GM21576 (cell line): Measurements from ENCODE around the gene NME7.
"Not testable (repeated sequence)": the region's sequence is repeated elsewhere in the genome, so short reads cannot be mapped to it uniquely, and the experiment has no call there.

Experiments
- ATAC-seq: cut with Tn5 transposase; IDR thresholded peaks from one replicate; pipeline ENCODE4 v1.9.1; 2021; ENCODE audit warnings: mild to moderate bottlenecking, moderate library complexity; ENCODE audit not compliant: unreplicated experiment

NME7 gene

DNA sequence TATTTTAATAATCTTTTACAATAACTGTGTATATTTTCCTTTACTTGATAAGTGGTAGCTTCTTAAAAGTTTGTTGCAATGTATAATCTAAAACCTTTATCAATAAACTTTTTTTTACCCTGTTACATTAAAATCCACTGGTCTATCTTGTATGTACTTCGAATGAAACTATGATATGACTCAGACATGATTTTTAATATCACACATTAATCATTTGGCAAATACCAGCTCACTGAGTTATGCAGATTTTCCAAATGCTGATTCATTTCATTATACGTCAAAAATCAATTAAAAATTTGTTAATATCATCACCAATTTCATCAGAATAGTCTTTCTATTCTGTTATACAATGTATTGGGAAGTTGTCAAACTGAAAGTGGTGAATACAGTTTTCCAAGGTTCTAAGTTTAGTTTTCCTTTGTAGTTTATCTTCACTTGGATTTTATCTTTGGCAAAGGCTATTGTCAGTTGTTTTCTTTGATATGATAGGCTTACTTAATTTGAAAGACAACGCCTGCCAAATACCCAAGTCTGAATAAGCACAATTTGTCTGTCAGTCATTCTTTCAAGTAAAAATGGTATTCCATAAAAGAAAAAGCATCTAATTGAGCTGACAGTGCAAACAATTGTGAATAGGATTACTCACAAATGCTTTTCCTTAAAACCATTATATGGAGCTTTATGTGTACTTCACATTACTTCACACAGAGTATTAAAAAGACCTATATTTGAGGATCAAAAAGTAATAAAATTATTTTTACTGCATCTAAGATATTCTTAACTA lies 127.0 kb downstream of the NME7 start:
- ATAC-seq = no peak

DNA sequence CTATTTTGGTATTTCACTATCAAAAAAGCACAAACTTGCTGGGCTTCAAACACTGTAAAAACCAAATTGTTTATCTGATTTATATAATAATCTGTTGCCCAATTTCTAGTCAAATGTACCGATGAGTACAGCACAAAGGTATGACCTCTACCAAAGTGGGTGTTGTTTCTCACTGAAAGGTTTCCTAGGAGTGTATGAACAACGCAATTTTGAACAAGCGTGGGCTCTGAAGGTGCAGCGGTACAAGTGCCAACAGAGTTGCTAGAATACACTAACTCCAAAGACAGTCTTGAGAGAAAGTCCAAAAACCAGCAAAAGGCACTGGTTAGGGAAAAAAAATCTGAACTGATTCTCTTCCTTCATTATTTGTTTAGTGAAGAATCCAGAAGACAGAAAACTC lies 130.7 kb downstream of the NME7 start:
- ATAC-seq = no peak

- ATAC-seq = no peak
Measured at GRCh38 chr1:169236143-169236542, 131.5 kb downstream of the NME7 start.

DNA sequence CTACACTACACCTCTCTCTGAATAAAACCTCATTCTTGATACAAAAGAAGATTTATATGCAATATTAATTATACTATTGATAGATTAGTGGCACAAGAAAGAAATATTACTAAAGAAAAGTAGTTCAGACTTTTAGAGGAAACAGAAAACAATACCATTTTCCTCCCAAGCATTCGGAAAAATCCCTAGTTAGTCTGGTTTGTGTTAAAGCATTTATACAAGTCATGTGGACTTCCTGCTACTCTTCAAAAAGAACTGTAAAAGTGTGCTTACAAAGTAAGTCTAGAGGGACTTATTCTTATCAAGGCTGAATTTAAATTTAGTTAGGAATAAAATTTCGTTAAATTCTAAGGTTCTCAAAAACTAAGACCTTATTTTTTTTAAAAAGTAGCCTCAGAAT lies 132.0 kb downstream of the NME7 start:
- no peak for ATAC-seq

GRCh38 chr1:169234780-169235179 lies 132.8 kb downstream of the NME7 start:
- no peak for ATAC-seq

DNA sequence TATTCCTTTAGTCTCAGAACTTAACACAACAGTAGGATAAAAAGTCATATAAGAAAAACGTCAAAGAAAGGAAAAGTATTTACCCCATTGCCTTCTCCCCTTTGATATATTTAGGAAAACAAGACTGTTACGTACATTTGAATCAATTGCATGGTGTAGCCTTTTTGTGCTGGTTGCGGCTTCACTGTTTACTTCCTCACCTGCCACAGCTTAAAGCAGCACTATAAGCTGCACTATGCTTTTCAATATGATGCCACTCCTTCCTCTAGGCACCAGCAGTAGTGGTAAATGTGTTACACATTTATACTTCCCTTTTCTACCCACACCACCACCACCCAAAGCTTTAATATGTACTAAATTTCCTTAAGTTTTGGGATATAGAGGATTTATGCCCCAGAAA lies 150.0 kb downstream of the NME7 start:
- ATAC-seq = no peak

- no peak for ATAC-seq
Measured at GRCh38 chr1:169214598-169214997, 153.0 kb downstream of the NME7 start.

DNA sequence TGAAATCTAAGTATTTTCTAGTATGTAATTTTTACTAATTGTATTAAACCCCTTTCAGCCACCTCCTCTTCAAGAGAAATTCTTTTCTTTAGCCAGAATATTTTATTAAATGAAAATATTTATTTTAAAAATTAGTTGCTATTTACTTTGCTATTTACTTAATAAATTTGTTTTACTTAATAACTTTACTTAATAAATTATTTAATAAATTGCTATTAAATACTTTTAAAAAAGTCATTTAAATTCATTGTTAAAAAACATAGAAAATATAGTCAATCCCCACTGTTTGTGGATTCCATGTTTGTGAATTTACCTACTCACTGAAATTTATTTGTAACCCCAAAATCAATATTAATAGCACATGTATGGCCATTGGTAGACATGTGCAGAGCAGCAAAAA lies 155.5 kb downstream of the NME7 start:
- no peak for ATAC-seq

GRCh38 chr1:169207797-169208520 lies 159.6 kb downstream of the NME7 start:
- no peak for ATAC-seq

DNA sequence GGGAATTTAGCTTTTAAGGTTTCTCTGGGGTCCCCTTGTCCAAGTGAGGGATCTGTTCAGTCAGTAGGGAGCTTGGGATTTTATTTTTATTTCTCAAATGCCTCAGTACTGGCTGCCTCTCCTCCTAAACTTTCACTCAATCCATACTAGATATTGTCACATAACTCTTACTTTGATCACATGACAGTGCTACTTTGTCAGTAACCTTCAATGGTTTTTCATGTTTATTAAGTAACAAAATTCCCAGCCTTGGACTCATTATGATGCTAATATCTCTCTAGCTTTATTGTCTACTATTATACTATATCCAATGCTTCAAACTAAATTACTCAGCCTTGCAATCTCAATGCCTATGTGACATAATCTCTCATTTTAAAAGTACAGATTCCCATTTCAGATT lies 163.4 kb downstream of the NME7 start:
- ATAC-seq = no peak

DNA sequence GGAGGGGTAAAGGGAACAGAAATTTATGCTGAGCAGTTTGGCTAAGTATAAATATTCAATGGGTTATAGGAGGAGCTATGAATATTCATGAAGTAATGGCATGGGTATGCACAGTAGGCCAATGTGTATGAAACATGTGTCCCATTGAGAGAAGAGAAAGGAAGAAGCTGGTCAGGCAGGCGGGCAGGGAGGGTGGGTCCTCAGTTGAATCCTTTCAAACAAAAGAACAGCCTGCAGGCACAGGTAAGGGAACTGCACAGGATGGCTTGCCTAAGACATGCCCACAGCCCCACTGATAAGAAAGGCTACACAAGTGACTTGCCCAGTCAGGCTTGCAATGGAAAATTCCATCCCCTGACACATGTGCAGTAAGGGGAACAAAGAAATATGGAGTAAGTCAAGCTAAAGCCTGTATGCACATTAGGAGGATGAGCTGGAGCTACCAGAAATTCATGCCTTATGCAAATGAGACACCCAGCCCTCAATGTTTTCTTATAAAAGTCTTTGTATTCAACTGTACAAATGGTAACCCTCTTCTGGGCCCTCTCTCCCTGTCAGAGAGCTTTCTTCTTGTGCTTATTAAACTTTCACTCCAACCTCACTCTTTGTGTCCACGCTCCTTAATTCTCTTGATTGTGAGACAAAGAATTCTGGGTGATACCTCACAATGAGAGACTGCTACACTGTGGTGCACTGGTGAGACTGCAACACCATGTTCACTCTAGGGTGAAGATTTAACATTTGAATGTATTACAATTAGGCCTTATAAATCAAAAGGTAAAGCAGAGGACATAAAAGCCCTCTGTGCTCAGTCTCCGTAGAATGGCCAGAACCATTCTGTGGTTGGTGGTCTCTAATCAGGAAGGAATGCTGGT lies 164.6 kb downstream of the NME7 start:
- ATAC-seq = no peak

DNA sequence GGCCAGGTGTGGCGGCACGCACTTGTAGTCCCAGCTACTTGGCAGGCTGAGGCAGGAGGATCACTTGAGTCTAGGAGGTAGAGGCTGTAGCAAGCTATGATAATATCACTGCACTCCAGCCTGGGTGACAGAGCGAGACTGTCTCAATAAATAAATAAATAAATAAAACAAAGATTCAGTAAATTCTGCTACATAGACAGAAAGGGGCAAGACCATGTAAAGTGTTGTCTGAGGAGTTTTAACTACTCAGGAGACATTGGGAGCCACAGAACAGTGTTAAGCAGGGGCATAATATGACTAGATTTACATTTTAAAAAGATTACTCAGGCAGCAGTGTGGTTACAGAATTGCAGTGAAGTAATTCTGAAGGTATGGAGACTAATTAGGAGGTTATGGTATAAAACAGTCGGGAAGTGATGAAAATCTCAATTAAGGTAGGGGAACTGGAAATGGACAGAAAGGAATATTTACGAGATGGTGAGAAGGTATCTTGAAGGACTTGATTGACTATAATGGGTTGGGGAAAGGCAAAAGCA lies 166.4 kb downstream of the NME7 start:
- no peak for ATAC-seq

- ATAC-seq = no peak
Measured at GRCh38 chr1:169200319-169200718, 167.3 kb downstream of the NME7 start.

- no peak for ATAC-seq
Measured at GRCh38 chr1:169196581-169196980, 171.0 kb downstream of the NME7 start.

- no peak for ATAC-seq
Measured at GRCh38 chr1:169196161-169196560, 171.4 kb downstream of the NME7 start.

- no peak for ATAC-seq
Measured at GRCh38 chr1:169193191-169193850, 174.3 kb downstream of the NME7 start.

DNA sequence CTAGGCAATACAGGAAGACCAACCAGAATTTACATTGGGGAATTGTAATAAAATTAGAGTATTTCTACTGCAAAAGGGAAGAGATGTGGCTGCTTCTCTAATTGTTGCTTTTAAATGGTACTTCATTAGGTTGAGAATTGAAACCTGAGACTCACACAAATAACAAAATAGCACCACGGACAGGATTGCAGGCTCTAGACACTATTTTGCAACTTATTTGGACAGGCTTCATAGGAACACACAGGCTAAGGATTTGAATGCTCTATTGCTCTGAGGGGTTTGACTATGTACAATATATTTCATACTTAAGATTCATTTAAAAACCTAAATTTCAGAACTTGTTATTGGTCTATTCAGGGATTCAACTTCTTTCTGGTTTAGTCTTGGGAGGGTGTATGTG lies 181.5 kb downstream of the NME7 start:
- ATAC-seq = no peak

DNA sequence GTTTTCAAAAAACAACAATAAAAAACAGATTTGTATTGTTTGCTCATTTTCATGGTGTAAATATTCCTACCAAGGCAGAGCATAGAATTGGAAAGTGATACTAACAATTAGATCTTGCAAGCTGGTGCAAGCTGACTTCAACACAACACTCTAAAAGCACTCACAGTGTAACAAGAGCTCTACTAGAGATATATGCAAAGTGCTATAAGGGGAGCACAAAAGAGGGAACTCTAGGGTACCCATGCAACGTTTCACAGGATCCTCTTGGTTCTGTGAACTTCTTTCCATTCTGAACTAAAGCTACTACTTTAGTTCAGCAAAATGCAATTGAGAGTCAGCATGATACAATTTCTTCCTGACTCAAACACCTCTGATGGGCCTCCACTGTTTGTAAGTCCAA lies 182.8 kb downstream of the NME7 start:
- ATAC-seq = no peak

DNA sequence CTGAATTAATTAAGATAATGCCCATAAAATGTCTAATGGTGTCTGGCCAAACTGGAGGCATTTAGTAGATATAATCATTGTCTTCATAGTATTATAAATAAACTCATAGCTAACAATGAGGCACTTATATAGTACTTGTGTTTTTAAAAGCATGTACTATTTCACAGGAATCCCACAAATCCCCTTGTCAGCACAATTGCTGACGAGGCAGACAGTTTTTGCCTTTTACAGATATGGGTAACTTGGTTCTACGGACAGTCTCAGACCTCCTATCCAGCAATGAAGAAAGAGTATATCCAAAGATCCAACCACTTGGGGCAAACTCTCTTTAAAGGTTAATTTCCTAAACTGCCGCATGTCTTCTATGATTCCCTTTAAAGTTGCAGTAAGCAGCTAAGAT lies 187.4 kb downstream of the NME7 start:
- ATAC-seq = no peak

GRCh38 chr1:169179431-169179830 lies 188.2 kb downstream of the NME7 start:
- ATAC-seq = not testable (repeated sequence)

DNA sequence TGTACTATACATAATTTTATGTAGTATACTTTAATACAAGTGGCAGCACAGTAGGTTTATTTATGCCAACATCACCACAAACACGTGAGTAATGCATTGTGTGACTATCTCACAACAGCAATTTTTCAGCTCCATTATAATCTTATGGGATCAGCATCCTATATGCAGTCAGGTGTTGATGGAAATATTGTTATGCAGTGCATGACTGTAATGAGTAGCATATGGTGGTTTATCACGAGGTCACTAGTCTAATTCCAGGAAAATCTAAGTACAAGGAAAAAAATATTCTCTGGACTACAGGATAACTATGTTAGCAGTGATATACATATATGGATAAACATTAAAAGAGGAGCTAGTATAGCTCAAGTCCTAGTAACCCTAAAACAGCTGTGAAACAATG lies 192.1 kb downstream of the NME7 start:
- no peak for ATAC-seq
